Measurements from ENCODE around the gene DMPK. TPM values are rescaled to one million over a fixed set of nuclear protein-coding genes. Genes with fewer than 3 reads are reported as not detected.

Gene DMPK
- total and polyA plus RNA-seq, 2 of the 4 experiments (the other 2 are of a cell fraction) = 7.9 to 50.7 TPM

GRCh38 chr19:45768984-45769782 is 13.1 kb downstream of the DMPK start, which contains the start of gene SIX5:
Gene SIX5 (minus strand): TSS chr19:45769252. CDS start chr19:45768844, 408 bp downstream.
- 1% methylated on average over 15 of the region's 70 CpGs; no CpG with 5 or more reads in 1 of the 2 experiments for WGBS, 2 experiments (ENCODE audit: extremely low coverage in 2 of 2, insufficient read length in 1 of 2)
- peak within 1 kb of the TSS; percentile 94 for H3K9ac ChIP-seq (ENCODE audit: low read depth, low read length)
- H4K91ac ChIP-seq (ENCODE audit: insufficient read depth, low read depth, low read length) = peak within 1 kb of the TSS; percentile 92
- H3K4me2 ChIP-seq (ENCODE audit: low read depth, low read length) = peak within 1 kb of the TSS; percentile 87
- H4K8ac ChIP-seq (ENCODE audit: low read depth in 2 of 2, low read length in 2 of 2) = peak within 1 kb of the TSS; percentile 15 to 82; a peak in 3 of 4 replicates
- TF ChIP-seq MAZ (IDR thresholded peaks at IDR 0.05; ENCODE audit: borderline replicate concordance, low read depth, low read length) = peak; percentile 93
- TF ChIP-seq RCOR1 (IDR thresholded peaks at IDR 0.05; ENCODE audit: insufficient replicate concordance, low read length) = peak; percentile 93
- TF ChIP-seq, protein P1, sequence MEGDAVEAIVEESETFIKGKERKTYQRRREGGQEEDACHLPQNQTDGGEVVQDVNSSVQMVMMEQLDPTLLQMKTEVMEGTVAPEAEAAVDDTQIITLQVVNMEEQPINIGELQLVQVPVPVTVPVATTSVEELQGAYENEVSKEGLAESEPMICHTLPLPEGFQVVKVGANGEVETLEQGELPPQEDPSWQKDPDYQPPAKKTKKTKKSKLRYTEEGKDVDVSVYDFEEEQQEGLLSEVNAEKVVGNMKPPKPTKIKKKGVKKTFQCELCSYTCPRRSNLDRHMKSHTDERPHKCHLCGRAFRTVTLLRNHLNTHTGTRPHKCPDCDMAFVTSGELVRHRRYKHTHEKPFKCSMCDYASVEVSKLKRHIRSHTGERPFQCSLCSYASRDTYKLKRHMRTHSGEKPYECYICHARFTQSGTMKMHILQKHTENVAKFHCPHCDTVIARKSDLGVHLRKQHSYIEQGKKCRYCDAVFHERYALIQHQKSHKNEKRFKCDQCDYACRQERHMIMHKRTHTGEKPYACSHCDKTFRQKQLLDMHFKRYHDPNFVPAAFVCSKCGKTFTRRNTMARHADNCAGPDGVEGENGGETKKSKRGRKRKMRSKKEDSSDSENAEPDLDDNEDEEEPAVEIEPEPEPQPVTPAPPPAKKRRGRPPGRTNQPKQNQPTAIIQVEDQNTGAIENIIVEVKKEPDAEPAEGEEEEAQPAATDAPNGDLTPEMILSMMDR (conservative IDR thresholded peaks at IDR 0.05; ENCODE audit: low read depth, low read length) = no peak
- TF ChIP-seq FOS (IDR thresholded peaks at IDR 0.05; ENCODE audit: low read depth, low read length) = no peak
- peak; percentile 68 for TF ChIP-seq CEBPB (IDR thresholded peaks at IDR 0.05; ENCODE audit: low read depth, low read length)
- no peak for TF ChIP-seq MAFK (IDR thresholded peaks at IDR 0.05; ENCODE audit: low read depth, low read length)
- no peak for TF ChIP-seq RAD21 (IDR thresholded peaks at IDR 0.05; ENCODE audit: low read length)
- TF ChIP-seq RFX5 (IDR thresholded peaks at IDR 0.05; ENCODE audit: low read depth, low read length) = no peak
- peak; percentile 47 for TF ChIP-seq USF2 (IDR thresholded peaks at IDR 0.05; ENCODE audit: low read depth, low read length)
- 0 out of 2 replicates have a peak, but pooled peaks have one; percentile 13 for TF ChIP-seq BHLHE40 (IDR thresholded peaks at IDR 0.05; ENCODE audit: low read depth, low read length)
- TF ChIP-seq, protein P2, sequence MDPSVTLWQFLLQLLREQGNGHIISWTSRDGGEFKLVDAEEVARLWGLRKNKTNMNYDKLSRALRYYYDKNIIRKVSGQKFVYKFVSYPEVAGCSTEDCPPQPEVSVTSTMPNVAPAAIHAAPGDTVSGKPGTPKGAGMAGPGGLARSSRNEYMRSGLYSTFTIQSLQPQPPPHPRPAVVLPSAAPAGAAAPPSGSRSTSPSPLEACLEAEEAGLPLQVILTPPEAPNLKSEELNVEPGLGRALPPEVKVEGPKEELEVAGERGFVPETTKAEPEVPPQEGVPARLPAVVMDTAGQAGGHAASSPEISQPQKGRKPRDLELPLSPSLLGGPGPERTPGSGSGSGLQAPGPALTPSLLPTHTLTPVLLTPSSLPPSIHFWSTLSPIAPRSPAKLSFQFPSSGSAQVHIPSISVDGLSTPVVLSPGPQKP (IDR thresholded peaks at IDR 0.05; ENCODE audit: borderline replicate concordance, low read depth, low read length) = no peak
- peak; percentile 65; the same call in 1 of the 2 replicates for TF ChIP-seq MXI1 (IDR thresholded peaks at IDR 0.05; ENCODE audit: borderline replicate concordance, low read depth, low read length)
- TF ChIP-seq POLR2A (IDR thresholded peaks at IDR 0.05; ENCODE audit: low read depth, low read length) = peak; percentile 62; the same call in 1 of the 2 replicates
- CTCF ChIA-PET = interaction anchor here (0.6 to 3.0 kb wide), 9 partner anchors 9 to 73 kb away, joined by 3 to 24 read pairs (median 4); no protein-coding TSS in a partner anchor
- peak within 1 kb of the TSS; percentile 98 for H3K27ac ChIP-seq (ENCODE audit: insufficient read depth, low read length)
- peak within 1 kb of the TSS; percentile 89 for H3K4ac ChIP-seq (ENCODE audit: low read depth, low read length)
- peak within 1 kb of the TSS; percentile 94 for H2AFZ ChIP-seq (replicated peaks; ENCODE audit: low read length, poor library complexity)
- no peaks in the 10 kb centered on the region for H3K9me3 ChIP-seq (ENCODE audit: control insufficient read depth, insufficient read depth, low read length)
- peak within 1 kb of the TSS; percentile 57 for H3K23ac ChIP-seq (ENCODE audit: low read depth, low read length)
- H3K9me1 ChIP-seq (ENCODE audit: insufficient read depth, low read length) = no peaks in the 10 kb centered on the region; the same call in 1 of the 2 replicates
- peaks cover 16% of the 10 kb centered on the region for H3K4me1 ChIP-seq (ENCODE audit: control insufficient read depth, insufficient read depth, low read length)
- H2BK15ac ChIP-seq (ENCODE audit: low read depth, low read length) = peak within 1 kb of the TSS; percentile 52; the same call in 1 of the 3 replicates
- in situ Hi-C loops (cut with MboI; ENCODE audit: low sequenced_read_pairs) (no loop called here), dilution Hi-C loops (cut with HindIII; ENCODE audit: low sequenced_read_pairs, unreplicated experiment) (no loop called here), intact Hi-C loops (cut with micrococcal nuclease) (loop anchor here (2.0 kb wide), 1 partner anchor 76 kb away; the partner anchor contains the start of gene QPCTL)
- peak within 1 kb of the TSS; percentile 72 for H3K18ac ChIP-seq (ENCODE audit: low read depth, low read length)
- peaks cover 4 to 20% of the 10 kb centered on the region in 2 experiments; a peak in 1 of 4 replicates for H3K79me1 ChIP-seq (ENCODE audit: low read depth in 1 of 2, low read length in 2 of 2)
- peak within 1 kb of the TSS; percentile 74 for H3K56ac ChIP-seq (ENCODE audit: extremely low read depth, insufficient read depth, low read length)
- peak within 1 kb of the TSS; percentile 62 for H3K4me3 ChIP-seq (ENCODE audit: insufficient read depth, low read depth, low read length)
- H4K20me1 ChIP-seq (ENCODE audit: insufficient read depth, low read length) = peaks cover 12% of the 10 kb centered on the region
- BruUV-seq (replicated peaks) = no TSS peak
- H4K5ac ChIP-seq (ENCODE audit: low read depth, low read length) = peak within 1 kb of the TSS; percentile 78
- POLR2A ChIA-PET (ENCODE audit: unreplicated experiment) = interaction anchor here (0.6 to 1.2 kb wide), 9 partner anchors 10 to 77 kb away, joined by 3 to 11 read pairs (median 5); partner anchors contain the start of genes DMPK, DMWD, QPCTL and SNRPD2
- H2BK5ac ChIP-seq (ENCODE audit: low read depth, low read length, poor library complexity, severe bottlenecking) = peak within 1 kb of the TSS; percentile 97
- H2AK9ac ChIP-seq (replicated peaks; ENCODE audit: low read depth, low read length, poor library complexity) = peak within 1 kb of the TSS; percentile 98
- H2BK20ac ChIP-seq (ENCODE audit: low read depth, low read length) = 0 out of 2 replicates have a peak within 1 kb of the TSS, but pooled peaks have one; percentile 28
- no peaks in the 10 kb centered on the region for H3K27me3 ChIP-seq (ENCODE audit: control insufficient read depth, insufficient read depth, low read length)
- DNase-seq (peak; percentile 97), ATAC-seq (ENCODE audit: low read depth) (peak; percentile 56)
- peak within 1 kb of the TSS; percentile 68 for H3K14ac ChIP-seq (replicated peaks; ENCODE audit: low read depth, low read length)
- H2AK5ac ChIP-seq (ENCODE audit: low read depth, low read length) = peak within 1 kb of the TSS; percentile 86
- H3K36me3 ChIP-seq (ENCODE audit: control insufficient read depth, insufficient read depth, low read length) = peaks cover 8% of the 10 kb centered on the region; the same call in 1 of the 2 replicates
- peak within 1 kb of the TSS; percentile 63 for H2BK120ac ChIP-seq (ENCODE audit: low read depth, low read length)
